GM11168 (cell line): ENCODE measurements around the gene NEDD4L.

Experiments used
- in situ Hi-C: fragments of 300-500 bp; cut with MboI; formaldehyde crosslinking; loops from one replicate; pipeline ENCODE4 v1.12.0; 2022; ENCODE audit warnings: low sequenced_read_pairs; ENCODE audit not compliant: unreplicated experiment

Gene NEDD4L

GRCh38 chr18:58297198-58297597, 253.2 kb downstream of the NEDD4L start:
- in situ Hi-C loops, result no loop called here

DNA sequence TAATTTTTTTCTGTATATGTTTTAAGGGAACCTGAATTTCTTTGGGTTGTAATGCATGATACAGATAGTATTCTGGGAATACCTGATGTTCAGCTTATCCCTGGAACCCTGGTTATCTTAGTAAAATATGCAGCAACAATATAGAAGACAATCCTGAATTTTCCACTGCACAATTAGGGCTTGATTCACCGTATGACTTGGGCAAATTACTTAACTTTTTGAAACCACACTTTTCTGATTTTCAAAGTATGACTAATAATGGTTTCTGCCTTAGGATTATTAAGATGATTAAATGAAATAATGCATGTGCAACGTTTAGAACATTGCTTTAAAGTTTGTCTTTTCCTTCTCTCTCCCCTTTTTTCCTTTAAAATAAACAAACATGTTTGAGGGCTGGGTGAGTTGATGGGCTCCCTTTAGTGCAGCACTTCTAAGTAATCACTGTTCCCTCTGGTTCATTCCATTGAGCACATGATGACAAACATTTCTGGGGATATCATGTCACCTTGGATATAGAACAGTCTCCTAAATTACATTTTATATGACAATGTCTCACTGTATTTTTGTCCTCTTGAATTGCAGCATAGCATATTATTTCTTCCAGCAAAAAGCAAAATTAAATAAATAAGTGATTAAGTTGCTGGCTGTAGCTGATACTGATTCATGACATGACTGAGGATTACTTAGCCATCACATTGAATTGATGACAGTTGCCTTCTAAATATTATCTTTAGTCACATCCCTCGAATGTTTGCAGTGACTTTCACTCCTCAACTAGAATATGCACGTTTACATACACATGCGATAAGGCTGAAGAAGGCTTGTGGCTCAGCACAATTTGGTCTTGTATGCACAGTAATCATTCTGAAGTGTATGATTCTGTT, 254.5 kb downstream of the NEDD4L start:
- in situ Hi-C loops, result no loop called here

- in situ Hi-C loops, result no loop called here
Measured at GRCh38 chr18:58299135-58299473, 255.1 kb downstream of the NEDD4L start.

DNA sequence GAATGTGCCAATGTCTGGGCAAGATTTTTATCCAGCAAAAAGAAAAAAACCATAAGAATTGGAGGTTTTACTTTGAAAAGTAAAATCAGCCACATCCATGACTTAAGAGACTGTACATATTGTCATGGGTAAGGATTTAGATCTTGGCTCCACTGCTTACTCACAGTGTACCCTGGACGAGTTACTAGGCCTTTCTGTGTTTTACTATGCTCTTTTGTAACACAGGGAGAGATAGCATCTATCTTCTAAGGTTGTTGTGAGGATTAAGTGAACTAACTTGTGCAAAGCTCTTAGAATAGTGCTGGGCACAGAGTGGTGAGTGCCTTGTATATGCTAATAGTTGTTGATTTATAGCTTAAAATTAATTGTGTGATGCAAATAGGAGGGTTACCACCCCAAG, 255.9 kb downstream of the NEDD4L start:
- in situ Hi-C loops, result no loop called here

DNA sequence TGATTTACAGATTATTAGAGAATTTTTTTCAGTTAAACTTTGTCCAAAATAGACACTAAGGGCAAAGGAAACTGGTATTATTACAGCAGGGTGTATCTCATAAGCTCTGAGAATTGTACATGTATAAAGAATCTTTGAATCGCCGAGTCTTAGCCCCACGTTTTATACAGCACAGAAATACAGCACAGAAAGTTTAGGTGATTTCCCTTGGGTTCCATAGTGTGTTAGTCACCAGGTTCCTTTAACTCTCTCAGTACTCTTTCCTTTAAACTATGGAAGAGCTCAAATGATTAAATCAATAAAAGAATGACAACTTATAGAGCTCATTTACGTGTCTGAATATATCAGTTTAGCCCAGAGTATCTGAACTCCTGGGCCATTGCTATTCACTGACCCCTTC, 256.8 kb downstream of the NEDD4L start:
- in situ Hi-C loops, result no loop called here

GRCh38 chr18:58302811-58303210, 258.8 kb downstream of the NEDD4L start:
- in situ Hi-C loops, result no loop called here

DNA sequence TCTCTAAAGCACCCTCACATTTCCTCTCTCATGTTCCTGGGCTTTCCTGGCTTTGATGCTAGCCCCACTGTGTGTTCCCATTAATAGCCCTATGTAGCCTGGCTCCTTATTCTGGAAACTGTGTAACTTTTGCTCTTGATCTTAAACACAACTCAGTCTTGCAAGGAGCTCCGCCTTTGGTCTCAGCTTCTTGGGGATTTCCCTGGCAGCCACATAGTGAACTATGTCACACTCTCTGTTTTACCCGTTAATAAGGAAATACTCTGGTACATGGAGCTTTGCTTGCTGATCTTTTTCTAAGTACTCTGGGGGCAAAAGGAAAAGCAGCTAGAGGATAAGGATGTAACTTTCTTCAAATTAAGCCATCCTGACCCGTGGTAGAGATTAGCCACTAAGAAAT, 259.3 kb downstream of the NEDD4L start:
- in situ Hi-C loops, result no loop called here

DNA sequence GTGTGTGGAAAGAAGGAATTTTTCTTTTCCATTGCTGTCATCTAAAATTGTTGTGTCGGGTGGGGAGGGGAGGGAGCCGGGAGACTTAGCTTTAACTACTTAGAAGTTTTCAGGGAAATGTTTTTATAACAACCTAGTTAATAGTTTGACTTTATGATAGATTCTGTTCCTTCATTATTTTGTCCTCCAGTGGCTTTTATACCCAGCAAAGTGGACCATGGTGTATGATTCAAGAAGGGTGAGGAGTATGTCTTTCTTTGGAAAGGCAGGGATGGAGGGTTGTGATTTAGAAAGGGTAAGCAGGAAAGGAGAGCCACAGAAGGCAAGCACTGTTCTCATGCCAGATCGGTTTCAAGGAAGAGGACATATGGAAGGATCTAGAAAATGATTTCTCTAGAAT, 261.8 kb downstream of the NEDD4L start:
- in situ Hi-C loops, result no loop called here

GRCh38 chr18:58307441-58307840, 263.4 kb downstream of the NEDD4L start:
- in situ Hi-C loops, result no loop called here

DNA sequence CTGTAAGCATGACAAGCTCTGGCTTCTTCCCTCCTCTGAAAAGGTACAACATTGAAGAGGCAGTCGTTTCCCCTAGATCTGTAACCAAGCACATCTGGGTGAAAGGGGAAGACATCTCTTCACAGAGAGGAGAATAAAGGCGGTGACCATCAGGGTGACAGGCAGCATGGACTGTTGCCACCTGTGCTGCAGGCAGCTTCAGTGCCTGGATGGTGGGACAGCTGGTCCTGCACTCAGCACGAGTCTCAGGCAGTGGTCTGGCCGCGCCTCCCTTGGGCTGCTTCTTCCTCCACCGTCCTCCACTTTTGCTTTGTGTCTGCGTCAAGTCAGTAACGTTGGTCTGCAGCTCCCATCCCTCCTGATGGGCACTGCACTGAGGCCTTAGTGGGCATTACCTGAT, 264.4 kb downstream of the NEDD4L start:
- in situ Hi-C loops, result no loop called here

- in situ Hi-C loops, result no loop called here
Measured at GRCh38 chr18:58309099-58309498, 265.1 kb downstream of the NEDD4L start.

GRCh38 chr18:58309610-58310239, 265.7 kb downstream of the NEDD4L start:
- in situ Hi-C loops, result no loop called here

DNA sequence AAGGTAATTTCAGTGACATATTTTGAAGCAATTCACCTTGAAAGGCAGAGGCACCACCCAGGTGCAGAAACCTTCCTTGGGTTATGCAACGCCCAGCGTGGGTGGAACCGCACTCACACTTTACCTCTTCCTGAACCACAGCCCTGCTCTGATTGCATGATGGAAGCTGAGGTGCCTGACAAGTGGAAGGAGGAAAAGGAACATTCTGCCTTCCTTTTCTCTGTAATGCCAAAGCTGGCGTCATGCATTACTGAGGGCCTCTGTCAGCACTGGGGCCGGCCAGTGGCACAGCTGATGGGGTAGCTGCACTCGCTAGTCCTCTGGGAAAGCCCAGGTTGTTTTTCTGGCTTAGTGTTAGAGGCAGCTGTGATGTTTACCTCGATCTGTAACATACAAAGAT, 266.5 kb downstream of the NEDD4L start:
- in situ Hi-C loops, result no loop called here

DNA sequence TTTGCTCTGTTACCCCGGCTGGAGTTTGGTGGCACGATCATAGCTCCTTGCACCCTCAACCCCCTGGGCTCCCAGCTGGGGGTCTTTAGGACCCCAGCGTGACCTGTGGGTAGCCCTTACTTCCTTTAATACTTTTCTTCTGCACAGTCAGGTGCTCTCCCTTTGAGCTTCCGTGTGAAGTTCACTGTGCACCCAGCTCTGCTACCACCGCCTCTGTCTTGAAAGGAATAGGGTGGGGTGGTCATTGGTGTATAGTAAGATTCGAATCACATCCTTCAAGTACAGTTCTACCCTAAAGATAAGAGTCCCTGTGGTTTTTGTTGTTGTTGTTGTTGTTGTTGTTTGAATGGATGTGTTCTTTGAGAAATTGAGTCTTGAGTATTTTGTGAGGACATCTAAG, 267.4 kb downstream of the NEDD4L start:
- in situ Hi-C loops, result no loop called here

GRCh38 chr18:58313491-58314032, 269.5 kb downstream of the NEDD4L start:
- in situ Hi-C loops, result no loop called here

- in situ Hi-C loops, result no loop called here
Measured at GRCh38 chr18:58314284-58314683, 270.3 kb downstream of the NEDD4L start.

- in situ Hi-C loops, result no loop called here
Measured at GRCh38 chr18:58315041-58315440, 271.0 kb downstream of the NEDD4L start.

DNA sequence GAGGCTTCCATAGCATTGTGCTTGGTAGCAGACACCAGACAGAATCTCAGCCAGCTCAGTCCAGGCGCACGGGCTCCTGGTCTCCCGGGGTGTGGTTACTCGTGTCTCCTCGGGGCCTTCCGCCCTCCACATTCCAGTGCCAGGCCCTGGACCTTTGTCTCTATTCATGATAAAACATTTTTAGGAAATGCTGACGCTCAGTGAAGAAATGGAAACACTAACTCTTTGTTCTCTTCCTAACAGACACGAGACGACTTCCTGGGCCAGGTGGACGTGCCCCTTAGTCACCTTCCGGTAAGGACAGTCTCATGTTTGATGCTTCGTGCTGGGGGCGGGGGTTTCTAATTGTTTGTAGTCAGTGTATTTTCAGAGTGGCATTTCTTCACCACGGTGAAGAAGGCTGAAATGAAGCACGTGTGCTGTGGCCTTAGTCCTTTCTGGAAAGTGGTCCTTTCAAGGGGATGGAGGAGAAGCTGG, 271.8 kb downstream of the NEDD4L start:
- in situ Hi-C loops, result no loop called here

DNA sequence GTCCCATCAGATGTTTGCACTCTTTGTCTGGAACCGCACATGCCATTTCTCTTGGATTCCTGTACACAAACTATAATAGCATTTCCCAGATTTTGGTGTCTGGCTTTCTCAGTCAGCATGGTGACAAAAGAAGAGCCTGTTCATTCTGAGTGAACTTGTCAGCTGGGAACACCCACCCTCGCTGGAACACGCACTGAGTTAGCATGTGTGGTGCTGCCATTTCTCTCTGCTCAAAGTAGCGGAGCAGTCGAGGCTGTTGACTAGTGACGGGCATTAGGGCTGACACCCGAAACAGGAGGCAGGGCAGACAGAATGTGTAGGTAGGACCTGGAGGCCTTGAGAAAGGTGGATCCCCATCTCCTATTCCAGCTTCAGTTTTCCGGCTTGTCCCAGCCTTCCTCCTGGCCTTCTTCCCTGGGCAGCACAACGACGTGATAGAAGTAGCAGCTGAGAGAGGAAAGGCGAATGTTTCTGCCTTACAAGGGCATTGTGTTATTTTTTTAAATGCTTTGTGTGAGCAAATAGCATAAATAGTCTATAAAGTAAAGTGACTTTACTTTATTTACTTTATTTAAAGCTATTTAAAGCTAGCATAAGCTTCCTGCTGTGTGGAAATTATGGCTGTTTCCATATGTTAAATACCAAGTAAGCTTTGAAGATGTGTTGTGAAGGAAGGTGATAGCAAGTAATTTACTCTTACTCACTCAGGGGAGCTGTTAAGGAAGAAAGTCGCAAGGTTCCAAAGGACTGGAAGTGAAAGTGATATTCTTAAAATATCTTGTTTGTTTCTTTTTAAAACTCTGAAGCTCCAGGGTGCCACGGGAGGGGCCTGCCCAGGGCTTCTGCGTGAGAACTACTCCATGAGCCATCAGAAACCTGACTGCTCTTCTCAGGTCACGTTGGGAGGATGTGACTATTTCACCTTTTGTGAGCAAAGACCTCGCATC, 272.6 kb downstream of the NEDD4L start:
- in situ Hi-C loops, result no loop called here

DNA sequence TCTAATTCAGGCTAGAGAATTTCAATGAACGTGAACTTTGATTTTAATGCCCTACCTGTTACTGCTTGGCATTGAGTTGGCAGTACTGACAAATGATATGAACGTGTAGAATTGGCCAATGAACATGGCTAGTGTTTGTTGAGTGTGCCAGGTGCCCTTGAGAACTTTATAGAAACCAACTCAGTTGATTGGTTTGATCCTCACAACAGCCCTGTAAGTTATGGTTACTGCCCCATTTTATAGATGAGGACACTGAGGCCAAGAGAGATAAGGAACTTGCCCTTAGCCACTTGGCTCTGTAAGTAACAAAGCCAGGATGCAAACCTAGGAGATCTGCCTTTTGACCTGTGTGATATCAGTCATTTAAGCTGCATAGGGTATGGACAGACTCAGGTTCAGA, 275.7 kb downstream of the NEDD4L start:
- in situ Hi-C loops, result no loop called here
